ENCODE data around the gene MFSD11. TPM values are rescaled to one million over a fixed set of nuclear protein-coding genes. Genes with fewer than 3 reads are reported as not detected.

The MFSD11 gene
- total RNA-seq, 1 experiment from 2014 or later: 40.4 TPM

GRCh38 chr17:76716146-76716838, 21.6 kb upstream of the MFSD11 start:
- ChIA-PET POLR2A (no interaction called here), CTCF (no interaction called here)
- no TSS peak for BruUV-seq (replicated peaks)
- TF ChIP-seq CTCF (IDR thresholded peaks at IDR 0.05; ENCODE audit: insufficient read depth in 1 of 2, low read depth in 1 of 2, low read length in 1 of 2, severe bottlenecking in 1 of 2, unreplicated experiment in 1 of 2): no peak
- Mint-ChIP-seq H3K4me1 (ENCODE audit: low read depth, unreplicated experiment) (peaks cover 11% of the 10 kb centered on the region), H3K9me3 (ENCODE audit: unreplicated experiment) (no peaks in the 10 kb centered on the region), H3K27ac (ENCODE audit: unreplicated experiment) (no peak overlapping the region), H3K36me3 (ENCODE audit: insufficient read depth, unreplicated experiment) (peaks cover 67% of the 10 kb centered on the region), H3K27me3 (ENCODE audit: insufficient read depth, unreplicated experiment) (no peaks in the 10 kb centered on the region), H3K4me3 (ENCODE audit: unreplicated experiment) (no peak overlapping the region)
- Histone ChIP-seq H3K36me3 (ENCODE audit: control insufficient read depth, insufficient read depth, low read length) (peaks cover 3% of the 10 kb centered on the region), H3K9me3 (no peaks in the 10 kb centered on the region), H3K4me3 (ENCODE audit: low read depth, low read length) (no peak overlapping the region), H3K27me3 (replicated peaks; ENCODE audit: control insufficient read depth, insufficient read depth, low read length) (no peaks in the 10 kb centered on the region), H3K4me1 (peaks cover 2% of the 10 kb centered on the region; the same call in 1 of the 2 replicates)
- intact Hi-C loops (cut with micrococcal nuclease; ENCODE audit: unreplicated experiment): no loop called here
- no peak for DNase-seq

GRCh38 chr17:76716839-76717215, 21.1 kb upstream of the MFSD11 start:
- Histone ChIP-seq H3K9me3 (no peaks in the 10 kb centered on the region), H3K4me1 (no peaks in the 10 kb centered on the region), H3K27me3 (replicated peaks; ENCODE audit: control insufficient read depth, insufficient read depth, low read length) (no peaks in the 10 kb centered on the region), H3K36me3 (ENCODE audit: control insufficient read depth, insufficient read depth, low read length) (peaks cover 3% of the 10 kb centered on the region), H3K4me3 (ENCODE audit: low read depth, low read length) (no peak overlapping the region)
- H3K36me3 Mint-ChIP-seq (ENCODE audit: insufficient read depth, unreplicated experiment): peaks cover 71% of the 10 kb centered on the region
- H3K27me3 Mint-ChIP-seq (ENCODE audit: insufficient read depth, unreplicated experiment): no peaks in the 10 kb centered on the region
- BruUV-seq (replicated peaks): no TSS peak
- CTCF ChIA-PET: interaction anchor here (0.5 kb wide), 1 partner anchor 13 kb away, joined by 4 read pairs; no protein-coding TSS in a partner anchor
- no peak overlapping the region for H3K4me3 Mint-ChIP-seq (ENCODE audit: unreplicated experiment)
- H3K9me3 Mint-ChIP-seq (ENCODE audit: unreplicated experiment): no peaks in the 10 kb centered on the region
- no peak for TF ChIP-seq CTCF (IDR thresholded peaks at IDR 0.05; ENCODE audit: insufficient read depth in 1 of 2, low read depth in 1 of 2, low read length in 1 of 2, severe bottlenecking in 1 of 2, unreplicated experiment in 1 of 2)
- H3K27ac Mint-ChIP-seq (ENCODE audit: unreplicated experiment): no peak overlapping the region
- POLR2A ChIA-PET: no interaction called here
- DNase-seq: no peak
- intact Hi-C loops (cut with micrococcal nuclease; ENCODE audit: unreplicated experiment): no loop called here
- peaks cover 6% of the 10 kb centered on the region for H3K4me1 Mint-ChIP-seq (ENCODE audit: low read depth, unreplicated experiment)

GRCh38 chr17:76718516-76718915, 19.4 kb upstream of the MFSD11 start:
- no peak for DNase-seq
- no peak for TF ChIP-seq CTCF (IDR thresholded peaks at IDR 0.05; ENCODE audit: insufficient read depth in 1 of 2, low read depth in 1 of 2, low read length in 1 of 2, severe bottlenecking in 1 of 2, unreplicated experiment in 1 of 2)
- Histone ChIP-seq H3K4me1 (no peaks in the 10 kb centered on the region), H3K27me3 (replicated peaks; ENCODE audit: control insufficient read depth, insufficient read depth, low read length) (no peaks in the 10 kb centered on the region), H3K4me3 (ENCODE audit: low read depth, low read length) (no peak overlapping the region), H3K36me3 (ENCODE audit: control insufficient read depth, insufficient read depth, low read length) (peaks cover 3% of the 10 kb centered on the region; the same call in 1 of the 2 replicates), H3K9me3 (no peaks in the 10 kb centered on the region)
- no peak overlapping the region for H3K4me3 Mint-ChIP-seq (ENCODE audit: unreplicated experiment)
- H3K36me3 Mint-ChIP-seq (ENCODE audit: insufficient read depth, unreplicated experiment): peaks cover 86% of the 10 kb centered on the region
- POLR2A ChIA-PET: no interaction called here
- intact Hi-C loops (cut with micrococcal nuclease; ENCODE audit: unreplicated experiment): no loop called here
- no TSS peak for BruUV-seq (replicated peaks)
- H3K27me3 Mint-ChIP-seq (ENCODE audit: insufficient read depth, unreplicated experiment): no peaks in the 10 kb centered on the region
- H3K4me1 Mint-ChIP-seq (ENCODE audit: low read depth, unreplicated experiment): peaks cover 6% of the 10 kb centered on the region
- no peaks in the 10 kb centered on the region for H3K9me3 Mint-ChIP-seq (ENCODE audit: unreplicated experiment)
- CTCF ChIA-PET: no interaction called here
- H3K27ac Mint-ChIP-seq (ENCODE audit: unreplicated experiment): no peak overlapping the region
